ENCODE measurements around the gene OR2G6.
"Not testable (repeated sequence)": the region's sequence is repeated elsewhere in the genome, so short reads cannot be mapped to it uniquely, and the experiment has no call there.

Gene OR2G6

DNA sequence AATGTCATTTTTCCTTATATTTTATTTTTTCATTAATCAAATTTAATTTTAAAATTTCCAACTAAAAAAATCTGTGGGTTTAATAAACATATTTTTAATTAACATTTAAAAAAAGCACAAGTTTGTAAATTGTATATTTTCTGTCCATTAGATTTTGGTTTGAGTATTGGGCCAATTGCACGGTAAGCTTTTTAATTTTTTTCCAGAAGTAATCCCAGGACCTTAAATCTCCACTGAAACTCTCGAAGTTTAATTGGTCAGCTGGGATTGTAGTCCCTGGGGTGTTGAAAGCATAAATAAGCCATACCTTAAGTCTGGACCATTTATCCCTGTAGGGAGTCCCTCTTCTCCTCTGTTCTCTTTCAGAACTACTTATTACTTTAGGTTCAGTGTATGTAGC lies at the start of gene OR2G6:
TSS of gene OR2G6 (plus strand) at position 301 of the 400 bp plus-strand sequence. CDS start 13,574 bp downstream, outside the sequence.
- FAIRE-seq = peak; percentile 87

DNA sequence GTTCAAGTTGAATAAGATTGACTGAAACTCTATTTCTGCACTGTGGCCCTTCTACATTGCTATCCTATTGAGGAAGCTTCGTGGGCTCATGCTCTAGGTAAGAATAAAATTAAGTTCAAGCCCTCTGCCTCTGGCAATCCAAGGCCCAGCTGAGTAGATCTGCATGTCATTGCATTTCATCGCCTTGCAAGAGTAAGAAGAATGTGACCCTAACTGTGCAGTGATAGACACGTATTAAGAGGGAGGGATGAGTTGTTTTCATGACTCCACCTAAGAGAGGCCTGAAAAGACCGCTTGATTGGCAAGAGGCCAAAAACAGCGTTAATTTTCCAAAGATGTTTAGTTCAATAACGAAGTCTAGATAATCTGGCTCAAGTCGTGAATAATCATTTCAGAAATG lies 48.8 kb upstream of the OR2G6 start:
- FAIRE-seq = not testable (repeated sequence)

DNA sequence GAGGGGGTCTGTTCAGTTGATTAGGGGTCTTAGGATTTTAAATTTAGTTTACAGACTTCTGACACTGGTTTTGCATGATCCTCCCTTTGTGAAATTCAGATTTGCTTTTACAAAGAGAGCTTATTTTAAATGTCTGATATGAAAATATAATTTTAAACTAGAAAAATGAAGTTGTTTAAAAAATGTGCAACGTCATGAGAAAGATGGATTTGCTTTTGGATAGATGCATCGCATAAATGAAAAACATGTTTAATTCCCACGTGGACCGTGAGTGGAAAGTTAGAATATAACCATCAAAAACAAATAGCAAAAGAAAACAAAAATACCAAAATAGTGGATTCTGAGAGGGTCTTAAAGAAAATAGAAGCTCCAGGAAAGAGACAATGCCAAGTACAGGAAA lies 36.7 kb upstream of the OR2G6 start:
- no peak for FAIRE-seq

DNA sequence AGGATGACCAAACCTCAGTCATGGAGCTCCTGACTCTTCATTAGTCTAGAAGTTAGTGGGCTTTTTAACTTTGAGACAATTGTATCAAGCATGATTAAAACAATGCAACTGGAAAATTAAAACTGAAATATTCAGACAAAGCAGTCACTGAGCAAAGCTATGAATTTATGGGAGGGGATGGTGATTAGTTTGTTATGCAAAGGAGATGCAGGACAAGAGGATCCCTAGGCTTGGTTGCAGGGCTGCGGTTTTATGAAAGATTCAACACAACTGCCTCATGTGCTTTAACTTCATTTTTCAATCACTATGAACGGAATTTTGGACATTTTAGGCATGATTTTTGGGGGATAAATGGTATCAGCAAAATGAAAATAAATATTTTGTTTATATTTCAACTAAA lies 35.8 kb upstream of the OR2G6 start:
- FAIRE-seq = not testable (repeated sequence)

DNA sequence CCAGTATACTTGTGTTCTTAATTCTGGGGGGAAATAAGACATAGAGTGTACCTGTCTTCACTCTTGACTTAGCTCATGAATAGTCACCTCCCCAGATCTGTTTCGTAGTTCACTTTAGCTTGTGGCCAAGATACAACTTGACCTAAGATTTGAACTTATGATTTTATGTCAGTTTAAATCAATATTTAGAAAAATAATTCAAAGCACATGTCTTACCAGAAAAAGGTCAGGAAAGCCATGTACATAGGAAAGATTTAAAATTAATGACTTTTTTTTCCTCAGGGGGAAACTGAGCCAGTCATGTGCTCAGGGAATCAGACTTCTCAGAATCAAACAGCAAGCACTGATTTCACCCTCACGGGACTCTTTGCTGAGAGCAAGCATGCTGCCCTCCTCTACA lies 34.8 kb upstream of the OR2G6 start, which contains the start of gene OR2T3:
TSS of gene OR2T3 (plus strand) at position 301 of the 400 bp plus-strand sequence. CDS start at position 301, 0 bp downstream.
- FAIRE-seq = not testable (repeated sequence)

DNA sequence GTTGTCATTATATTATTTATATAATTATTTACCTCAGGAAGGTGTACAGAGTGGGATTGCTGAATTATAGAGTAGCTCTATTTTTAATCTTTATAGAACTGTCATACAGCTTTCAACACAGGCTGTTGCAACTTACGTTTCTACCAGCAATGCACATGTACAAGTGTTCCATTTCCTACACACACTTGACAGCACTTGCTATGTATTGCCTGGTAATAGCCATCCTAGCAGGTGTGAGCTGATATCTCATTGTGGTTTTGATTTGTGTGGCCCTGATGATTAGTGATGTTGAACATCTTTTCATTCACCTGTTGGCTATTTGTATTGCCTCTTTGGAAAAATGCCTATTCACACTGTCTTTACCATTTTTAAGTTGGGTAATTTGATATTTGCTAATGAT lies 32.2 kb upstream of the OR2G6 start:
- FAIRE-seq = not testable (repeated sequence)

DNA sequence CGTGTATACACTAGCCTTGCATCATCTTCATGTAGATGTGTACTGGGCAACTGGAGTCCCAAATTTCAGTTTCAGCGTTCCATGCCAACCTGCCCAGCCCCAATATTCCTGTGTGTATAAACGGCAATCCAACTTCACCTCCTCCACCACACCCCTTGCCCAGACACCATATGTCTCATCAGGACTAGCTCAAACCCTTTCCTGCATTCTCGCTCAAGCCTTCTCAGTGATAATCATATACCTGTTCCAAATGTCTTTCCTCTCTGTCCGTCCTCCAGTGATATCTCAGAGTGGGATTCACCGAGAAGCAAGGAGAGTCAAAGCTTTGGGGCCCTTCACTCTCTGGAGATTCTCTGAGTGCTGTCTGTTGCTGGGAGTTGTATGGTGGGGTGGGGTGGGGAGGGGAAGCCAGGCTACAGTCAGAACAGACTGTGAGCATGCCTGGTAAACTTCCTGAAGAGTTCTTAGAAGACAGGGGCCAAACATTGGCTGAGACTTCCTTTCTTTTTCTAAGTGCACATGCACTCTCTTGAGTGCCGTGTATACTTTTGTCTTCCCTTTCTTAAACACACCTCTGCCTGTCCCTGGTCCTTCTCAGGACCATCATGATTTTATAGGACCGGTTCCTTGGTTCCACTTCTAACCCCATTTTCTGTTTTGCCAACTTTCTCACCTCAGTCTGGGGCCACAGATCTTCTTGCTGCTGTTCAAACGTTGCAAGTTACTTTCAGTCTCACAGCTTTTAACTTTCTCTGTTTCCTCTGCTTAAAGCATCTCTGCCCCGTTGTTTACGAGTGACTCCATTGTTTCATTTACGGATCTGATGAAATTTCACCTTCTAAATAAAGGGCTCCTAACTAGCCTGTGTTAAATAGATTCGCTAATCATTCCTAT lies 25.9 kb upstream of the OR2G6 start:
- FAIRE-seq = not testable (repeated sequence)

DNA sequence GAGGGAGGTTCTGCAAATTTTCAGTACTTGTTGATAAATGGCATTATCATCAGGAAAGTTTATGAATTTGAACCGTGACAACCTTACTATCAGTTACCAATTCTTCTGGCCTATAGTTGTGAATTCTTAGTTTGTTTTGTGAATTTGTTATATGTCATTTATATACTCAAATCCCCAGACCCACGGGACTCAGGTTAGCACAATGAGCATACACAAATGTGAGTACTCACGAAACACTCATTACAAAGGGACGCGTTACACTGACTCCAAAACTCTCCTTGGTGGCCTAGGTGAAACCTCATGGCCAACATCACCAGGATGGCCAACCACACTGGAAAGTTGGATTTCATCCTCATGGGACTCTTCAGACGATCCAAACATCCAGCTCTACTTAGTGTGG lies 19.6 kb upstream of the OR2G6 start, which contains the start of gene OR2T5:
TSS of gene OR2T5 (plus strand) at position 301 of the 400 bp plus-strand sequence. CDS start at position 301, 0 bp downstream.
- not testable (repeated sequence) for FAIRE-seq

DNA sequence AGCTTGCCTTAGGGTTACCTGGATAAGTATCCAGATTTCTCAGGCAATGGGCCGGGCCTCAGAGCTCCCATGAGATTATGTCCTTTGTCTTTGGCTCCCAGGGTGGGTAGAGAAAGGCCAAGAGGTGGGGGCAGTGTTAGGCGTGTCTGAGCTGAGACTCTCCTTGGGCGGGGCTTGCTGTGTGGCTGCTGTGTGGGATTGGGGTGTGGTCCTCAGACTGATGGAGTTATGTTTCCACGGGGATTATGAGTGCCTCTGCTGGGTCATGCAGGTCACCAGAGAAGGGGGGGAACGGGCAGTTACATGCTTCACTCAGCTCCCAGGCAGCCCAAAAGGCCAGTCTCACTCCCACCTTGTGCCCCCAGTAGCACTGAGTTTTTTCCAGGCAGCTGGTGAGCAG lies 11.2 kb upstream of the OR2G6 start:
- FAIRE-seq = not testable (repeated sequence)

DNA sequence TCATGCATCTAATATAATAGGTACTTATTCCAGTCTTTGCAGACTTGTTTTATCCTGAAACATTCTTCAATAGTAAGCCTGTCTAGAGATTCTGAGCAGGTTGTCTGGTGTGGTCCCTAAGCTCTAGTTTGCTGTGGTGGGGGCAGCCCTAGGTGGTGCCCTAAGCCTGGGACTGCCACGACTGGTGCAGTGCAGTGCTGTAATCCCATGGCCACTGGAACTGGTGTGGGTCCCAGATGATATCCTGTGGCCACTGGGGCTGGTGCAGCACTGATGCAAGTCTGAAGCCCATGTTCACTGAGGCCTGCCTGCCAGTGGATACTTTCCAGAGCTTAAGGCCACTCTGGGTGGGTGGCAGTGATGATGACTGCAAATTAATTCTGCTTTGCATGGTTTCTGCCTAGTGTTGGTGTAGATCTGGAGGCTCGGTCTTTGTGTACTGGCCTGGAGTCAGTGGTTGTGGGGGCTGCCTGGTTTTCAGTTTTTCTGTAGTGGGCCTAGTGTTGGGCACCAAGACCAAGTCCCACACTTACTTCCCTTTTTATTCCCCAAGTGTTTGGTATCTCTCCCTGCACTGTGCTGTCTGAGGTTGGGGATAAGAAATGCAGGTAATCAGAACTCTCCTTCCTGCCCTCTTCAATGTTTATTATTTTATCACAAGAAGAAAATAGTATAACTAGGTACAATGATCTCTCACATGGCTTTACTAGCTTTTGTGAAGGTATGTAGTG lies 7.4 kb upstream of the OR2G6 start:
- FAIRE-seq = not testable (repeated sequence)

DNA sequence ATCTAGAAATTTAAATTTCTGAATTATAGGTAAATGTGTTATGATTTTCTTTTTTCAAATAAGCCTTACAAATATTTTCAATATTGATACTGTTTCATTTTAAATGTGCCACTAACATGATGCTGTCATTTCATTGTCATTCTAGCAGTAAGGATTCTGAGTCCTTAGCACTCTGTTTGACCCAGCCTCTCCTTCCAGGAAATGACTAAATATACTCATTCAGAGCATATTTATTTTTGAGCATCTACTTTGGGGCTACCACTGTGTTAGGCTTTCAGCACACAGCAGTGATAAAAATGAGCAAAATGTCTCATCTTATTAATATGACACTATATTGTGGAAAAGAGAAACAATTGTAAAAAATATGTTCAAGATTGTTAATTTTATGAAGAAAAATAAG lies 2.3 kb downstream of the OR2G6 start:
- not testable (repeated sequence) for FAIRE-seq

DNA sequence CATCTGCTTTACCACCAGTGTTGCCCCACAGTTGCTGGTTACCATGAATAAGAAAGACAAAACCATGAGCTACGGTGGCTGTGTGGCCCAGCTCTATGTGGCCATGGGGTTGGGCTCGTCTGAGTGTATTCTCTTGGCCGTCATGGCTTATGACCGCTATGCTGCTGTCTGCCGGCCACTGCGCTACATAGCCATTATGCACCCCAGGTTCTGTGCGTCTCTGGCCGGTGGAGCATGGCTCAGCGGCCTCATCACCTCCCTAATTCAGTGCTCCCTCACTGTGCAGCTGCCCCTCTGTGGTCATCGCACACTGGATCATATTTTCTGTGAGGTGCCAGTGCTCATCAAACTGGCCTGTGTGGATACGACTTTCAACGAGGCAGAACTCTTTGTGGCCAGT lies 14.0 kb downstream of the OR2G6 start:
- no peak for FAIRE-seq

DNA sequence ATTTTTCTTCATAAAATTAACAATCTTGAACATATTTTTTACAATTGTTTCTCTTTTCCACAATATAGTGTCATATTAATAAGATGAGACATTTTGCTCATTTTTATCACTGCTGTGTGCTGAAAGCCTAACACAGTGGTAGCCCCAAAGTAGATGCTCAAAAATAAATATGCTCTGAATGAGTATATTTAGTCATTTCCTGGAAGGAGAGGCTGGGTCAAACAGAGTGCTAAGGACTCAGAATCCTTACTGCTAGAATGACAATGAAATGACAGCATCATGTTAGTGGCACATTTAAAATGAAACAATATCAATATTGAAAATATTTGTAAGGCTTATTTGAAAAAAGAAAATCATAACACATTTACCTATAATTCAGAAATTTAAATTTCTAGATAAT lies 29.6 kb downstream of the OR2G6 start:
- FAIRE-seq = peak; percentile 42

DNA sequence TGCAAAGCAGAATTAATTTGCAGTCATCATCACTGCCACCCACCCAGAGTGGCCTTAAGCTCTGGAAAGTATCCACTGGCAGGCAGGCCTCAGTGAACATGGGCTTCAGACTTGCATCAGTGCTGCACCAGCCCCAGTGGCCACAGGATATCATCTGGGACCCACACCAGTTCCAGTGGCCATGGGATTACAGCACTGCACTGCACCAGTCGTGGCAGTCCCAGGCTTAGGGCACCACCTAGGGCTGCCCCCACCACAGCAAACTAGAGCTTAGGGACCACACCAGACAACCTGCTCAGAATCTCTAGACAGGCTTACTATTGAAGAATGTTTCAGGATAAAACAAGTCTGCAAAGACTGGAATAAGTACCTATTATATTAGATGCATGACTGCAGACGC lies 39.5 kb downstream of the OR2G6 start:
- FAIRE-seq = not testable (repeated sequence)

DNA sequence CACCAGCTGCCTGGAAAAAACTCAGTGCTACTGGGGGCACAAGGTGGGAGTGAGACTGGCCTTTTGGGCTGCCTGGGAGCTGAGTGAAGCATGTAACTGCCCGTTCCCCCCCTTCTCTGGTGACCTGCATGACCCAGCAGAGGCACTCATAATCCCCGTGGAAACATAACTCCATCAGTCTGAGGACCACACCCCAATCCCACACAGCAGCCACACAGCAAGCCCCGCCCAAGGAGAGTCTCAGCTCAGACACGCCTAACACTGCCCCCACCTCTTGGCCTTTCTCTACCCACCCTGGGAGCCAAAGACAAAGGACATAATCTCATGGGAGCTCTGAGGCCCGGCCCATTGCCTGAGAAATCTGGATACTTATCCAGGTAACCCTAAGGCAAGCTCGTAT lies 43.2 kb downstream of the OR2G6 start:
- not testable (repeated sequence) for FAIRE-seq

DNA sequence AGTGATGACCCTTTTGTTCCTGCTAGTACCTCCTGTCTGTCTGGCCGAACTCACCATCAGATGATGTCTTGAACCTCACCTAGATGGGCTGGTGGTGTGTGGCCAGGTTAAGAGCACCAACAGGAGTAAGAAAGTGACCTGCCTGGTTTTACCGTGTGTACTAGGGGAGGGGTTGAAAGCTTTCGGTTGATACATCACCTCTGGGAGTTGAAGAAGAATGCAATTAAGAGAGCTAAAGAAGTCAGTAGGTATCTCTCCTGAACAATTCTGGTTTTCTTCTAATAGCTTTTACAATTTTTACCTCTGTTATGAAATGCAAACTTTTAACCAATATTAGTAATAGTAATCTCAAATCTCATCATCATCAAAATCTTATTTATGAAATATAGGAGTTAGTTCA lies 54.8 kb downstream of the OR2G6 start, which contains the start of gene OR2T29:
TSS of gene OR2T29 (minus strand) at position 101 of the 400 bp plus-strand sequence. CDS start 3,281 bp downstream, outside the sequence.
- not testable (repeated sequence) for FAIRE-seq

DNA sequence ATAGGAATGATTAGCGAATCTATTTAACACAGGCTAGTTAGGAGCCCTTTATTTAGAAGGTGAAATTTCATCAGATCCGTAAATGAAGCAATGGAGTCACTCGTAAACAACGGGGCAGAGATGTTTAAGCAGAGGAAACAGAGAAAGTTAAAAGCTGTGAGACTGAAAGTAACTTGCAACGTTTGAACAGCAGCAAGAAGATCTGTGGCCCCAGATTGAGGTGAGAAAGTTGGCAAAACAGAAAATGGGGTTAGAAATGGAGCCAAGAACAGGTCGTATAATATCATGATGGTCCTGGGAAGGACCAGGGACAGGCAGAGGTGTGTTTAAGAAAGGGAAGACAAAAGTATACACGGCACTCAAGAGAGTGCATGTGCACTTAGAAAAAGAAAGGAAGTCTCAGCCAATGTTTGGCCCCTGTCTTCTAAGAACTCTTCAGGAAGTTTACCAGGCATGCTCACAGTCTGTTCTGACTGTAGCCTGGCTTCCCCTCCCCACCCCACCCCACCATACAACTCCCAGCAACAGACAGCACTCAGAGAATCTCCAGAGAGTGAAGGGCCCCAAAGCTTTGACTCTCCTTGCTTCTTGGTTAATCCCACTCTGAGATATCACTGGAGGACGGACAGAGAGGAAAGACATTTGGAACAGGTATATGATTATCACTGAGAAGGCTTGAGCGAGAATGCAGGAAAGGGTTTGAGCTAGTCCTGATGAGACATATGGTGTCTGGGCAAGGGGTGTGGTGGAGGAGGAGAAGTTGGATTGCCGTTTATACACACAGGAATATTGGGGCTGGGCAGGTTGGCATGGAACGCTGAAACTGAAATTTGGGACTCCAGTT lies 57.9 kb downstream of the OR2G6 start:
- FAIRE-seq = not testable (repeated sequence)

DNA sequence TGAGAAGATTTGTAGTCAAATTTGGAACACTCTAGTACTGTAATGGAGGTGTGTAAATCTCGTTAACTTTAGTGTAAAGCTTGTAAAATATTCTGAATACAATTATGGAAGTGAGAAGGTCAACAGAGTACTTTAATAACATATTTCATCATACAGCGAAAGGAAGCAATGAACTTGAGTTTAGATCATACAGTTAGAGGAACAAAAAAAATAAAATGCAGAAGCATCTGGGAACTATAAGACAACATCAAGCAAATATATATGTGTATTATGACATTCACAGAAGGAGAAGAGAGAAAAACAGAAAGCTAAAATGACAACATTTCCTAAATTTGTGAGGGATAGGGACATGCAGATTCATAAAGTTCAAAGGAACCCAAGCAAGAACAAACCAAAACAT lies 61.2 kb downstream of the OR2G6 start:
- not testable (repeated sequence) for FAIRE-seq

DNA sequence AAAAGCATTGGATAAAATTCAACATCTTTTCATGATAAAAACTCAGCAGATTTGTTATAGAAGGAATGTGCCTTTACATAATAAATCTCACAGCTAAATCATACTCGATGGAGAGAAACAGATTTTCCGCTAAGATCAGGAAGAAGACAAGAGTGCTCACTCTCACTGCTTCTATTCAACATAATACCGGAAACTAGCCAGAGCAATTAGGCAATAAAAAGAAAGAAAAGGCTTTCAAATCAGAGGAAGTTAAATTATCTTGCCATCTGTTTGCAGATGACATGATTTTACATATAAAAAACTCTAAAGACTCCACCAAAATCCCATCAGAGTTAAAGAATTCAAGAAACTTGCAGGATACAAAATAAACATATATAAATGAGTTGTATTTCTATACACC lies 62.9 kb downstream of the OR2G6 start:
- not testable (repeated sequence) for FAIRE-seq

DNA sequence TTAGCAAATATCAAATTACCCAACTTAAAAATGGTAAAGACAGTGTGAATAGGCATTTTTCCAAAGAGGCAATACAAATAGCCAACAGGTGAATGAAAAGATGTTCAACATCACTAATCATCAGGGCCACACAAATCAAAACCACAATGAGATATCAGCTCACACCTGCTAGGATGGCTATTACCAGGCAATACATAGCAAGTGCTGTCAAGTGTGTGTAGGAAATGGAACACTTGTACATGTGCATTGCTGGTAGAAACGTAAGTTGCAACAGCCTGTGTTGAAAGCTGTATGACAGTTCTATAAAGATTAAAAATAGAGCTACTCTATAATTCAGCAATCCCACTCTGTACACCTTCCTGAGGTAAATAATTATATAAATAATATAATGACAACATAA lies 64.2 kb downstream of the OR2G6 start:
- FAIRE-seq = not testable (repeated sequence)

DNA sequence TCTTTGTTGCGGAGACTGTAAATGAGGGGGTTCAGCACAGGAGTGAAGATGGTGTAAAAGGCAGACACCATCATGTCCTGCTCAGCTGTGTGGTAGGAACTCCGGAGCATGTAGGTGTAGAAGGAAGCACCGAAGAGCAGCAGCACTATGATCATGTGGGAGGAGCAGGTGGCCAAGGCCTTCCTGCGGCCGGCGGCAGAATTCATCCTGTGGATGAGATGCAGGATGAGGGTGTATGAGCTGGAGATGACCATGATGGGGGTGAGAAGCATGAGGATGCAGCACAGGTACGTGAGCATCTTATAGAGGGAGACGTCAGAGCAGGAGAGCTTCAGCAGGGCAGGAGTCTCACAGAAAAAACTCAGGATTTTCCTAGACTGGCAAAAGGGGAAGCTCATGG lies 66.0 kb downstream of the OR2G6 start:
- not testable (repeated sequence) for FAIRE-seq

DNA sequence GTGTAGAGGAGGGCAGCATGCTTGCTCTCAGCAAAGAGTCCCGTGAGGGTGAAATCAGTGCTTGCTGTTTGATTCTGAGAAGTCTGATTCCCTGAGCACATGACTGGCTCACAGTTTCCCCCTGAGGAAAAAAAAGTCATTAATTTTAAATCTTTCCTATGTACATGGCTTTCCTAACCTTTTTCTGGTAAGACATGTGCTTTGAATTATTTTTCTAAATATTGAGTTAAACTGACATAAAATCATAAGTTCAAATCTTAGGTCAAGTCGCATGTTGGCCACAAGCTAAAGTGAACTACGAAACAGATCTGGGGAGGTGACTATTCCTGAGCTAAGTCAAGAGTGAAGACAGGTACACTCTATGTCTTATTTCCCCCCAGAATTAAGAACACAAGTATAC lies 66.8 kb downstream of the OR2G6 start, which contains the start of gene OR2T34:
TSS of gene OR2T34 (minus strand) at position 101 of the 400 bp plus-strand sequence. CDS start at position 101, 0 bp downstream.
- FAIRE-seq = not testable (repeated sequence)
